ENCODE data around the gene LCK.

DNA sequence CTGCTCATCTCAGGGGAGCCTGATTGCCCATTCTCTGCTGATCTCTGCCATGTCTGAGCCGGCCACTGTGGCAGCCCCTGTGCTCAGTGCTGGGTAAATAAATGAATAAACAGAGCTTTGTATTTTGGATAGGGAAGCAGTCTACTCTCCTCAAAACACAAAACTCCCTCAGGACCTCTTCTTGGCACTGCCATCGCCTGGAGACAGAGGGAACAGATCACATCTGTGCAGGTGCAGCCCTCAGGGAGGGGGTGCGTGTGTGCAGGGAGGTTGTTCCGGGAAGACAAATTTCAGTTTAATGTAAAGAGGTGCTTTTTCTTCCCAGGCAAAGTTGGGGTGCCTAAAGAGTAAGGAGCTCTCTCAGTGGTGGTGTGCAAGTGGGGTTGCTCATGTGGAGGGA, 11.7 kb upstream of the LCK start:
- TF ChIP-seq, protein P1, sequence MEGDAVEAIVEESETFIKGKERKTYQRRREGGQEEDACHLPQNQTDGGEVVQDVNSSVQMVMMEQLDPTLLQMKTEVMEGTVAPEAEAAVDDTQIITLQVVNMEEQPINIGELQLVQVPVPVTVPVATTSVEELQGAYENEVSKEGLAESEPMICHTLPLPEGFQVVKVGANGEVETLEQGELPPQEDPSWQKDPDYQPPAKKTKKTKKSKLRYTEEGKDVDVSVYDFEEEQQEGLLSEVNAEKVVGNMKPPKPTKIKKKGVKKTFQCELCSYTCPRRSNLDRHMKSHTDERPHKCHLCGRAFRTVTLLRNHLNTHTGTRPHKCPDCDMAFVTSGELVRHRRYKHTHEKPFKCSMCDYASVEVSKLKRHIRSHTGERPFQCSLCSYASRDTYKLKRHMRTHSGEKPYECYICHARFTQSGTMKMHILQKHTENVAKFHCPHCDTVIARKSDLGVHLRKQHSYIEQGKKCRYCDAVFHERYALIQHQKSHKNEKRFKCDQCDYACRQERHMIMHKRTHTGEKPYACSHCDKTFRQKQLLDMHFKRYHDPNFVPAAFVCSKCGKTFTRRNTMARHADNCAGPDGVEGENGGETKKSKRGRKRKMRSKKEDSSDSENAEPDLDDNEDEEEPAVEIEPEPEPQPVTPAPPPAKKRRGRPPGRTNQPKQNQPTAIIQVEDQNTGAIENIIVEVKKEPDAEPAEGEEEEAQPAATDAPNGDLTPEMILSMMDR (IDR thresholded peaks at IDR 0.05): no peak
- no peak for TF ChIP-seq POLR2A (IDR thresholded peaks at IDR 0.05)
